GM23338 (cell line): ENCODE results near the gene HTR2A. TPM values are rescaled to one million over a fixed set of nuclear protein-coding genes. Genes with fewer than 3 reads are reported as not detected.

Source experiments
- ATAC-seq: fragments of 200-7000 bp; cut with Tn5 transposase; 3 replicates; pipeline ENCODE4 v1.9.1; 2020
- DNase-seq: peaks from one replicate; pipeline ENCODE4 v3.0.0-alpha.2; 2015; ENCODE audit warnings: low spot score
- H2AFZ ChIP-seq: fragments of 200-600 bp; sonication (generic); 2 replicates; pipeline ENCODE4 v1.8.0; 2016; ENCODE audit warnings: antibody characterized with exemption, mild to moderate bottlenecking, moderate library complexity
- H3F3A ChIP-seq: fragments of 200-600 bp; sonication (generic); replicated peaks from 2 replicates; pipeline ENCODE4 v1.8.0; 2017; ENCODE audit warnings: antibody characterized with exemption, mixed run types, low read depth
- H3K27ac ChIP-seq: fragments of 200-600 bp; sonication (generic); 2 replicates; pipeline ENCODE4 v1.6.1; 2016; ENCODE audit warnings: low read depth
- H3K27me3 ChIP-seq: fragments of 200-600 bp; sonication (generic); 2 replicates; pipeline ENCODE4 v1.8.0; 2016; ENCODE audit warnings: mild to moderate bottlenecking, mixed run types, moderate library complexity; ENCODE audit not compliant: insufficient read depth
- H3K36me3 ChIP-seq: fragments of 200-600 bp; sonication (generic); 2 replicates; pipeline ENCODE4 v1.8.0; 2016; ENCODE audit warnings: mild to moderate bottlenecking; ENCODE audit not compliant: insufficient read depth
- H3K4me1 ChIP-seq: fragments of 200-600 bp; sonication (generic); 2 replicates; pipeline ENCODE4 v1.8.0; 2016; ENCODE audit warnings: mild to moderate bottlenecking, moderate library complexity; ENCODE audit not compliant: insufficient read depth
- H3K4me2 ChIP-seq: fragments of 200-600 bp; sonication (generic); 2 replicates; pipeline ENCODE4 v1.7.1; 2017; ENCODE audit warnings: mixed run types
- H3K4me3 ChIP-seq: fragments of 200-600 bp; sonication (generic); 2 replicates; pipeline ENCODE4 v1.6.1; 2016; ENCODE audit warnings: mixed run types
- H3K79me2 ChIP-seq: fragments of 200-600 bp; sonication (generic); replicated peaks from 2 replicates; pipeline ENCODE4 v1.8.0; 2017; ENCODE audit warnings: mild to moderate bottlenecking; ENCODE audit not compliant: insufficient read depth
- H3K9me2 ChIP-seq: fragments of 200-600 bp; sonication (generic); 2 replicates; pipeline ENCODE4 v1.8.0; 2017; ENCODE audit not compliant: insufficient read depth
- H4K20me1 ChIP-seq: fragments of 200-600 bp; sonication (generic); replicated peaks from 2 replicates; pipeline ENCODE4 v1.8.0; 2017; ENCODE audit warnings: mild to moderate bottlenecking; ENCODE audit not compliant: insufficient read depth
- H3K27ac Mint-ChIP-seq: 2 replicates; pipeline ENCODE4 v1.8.0; 2020; ENCODE audit warnings: inconsistent platforms, mild to moderate bottlenecking, moderate library complexity, mixed read lengths
- H3K27me3 Mint-ChIP-seq: 3 replicates; pipeline ENCODE4 v1.8.0; 2022; ENCODE audit warnings: low read depth, mild to moderate bottlenecking, moderate library complexity, mixed read lengths, inconsistent platforms; ENCODE audit not compliant: insufficient read depth, poor library complexity
- H3K36me3 Mint-ChIP-seq: 3 replicates; pipeline ENCODE4 v1.8.0; 2021; ENCODE audit warnings: low read depth, mild to moderate bottlenecking, inconsistent platforms, moderate library complexity, mixed read lengths
- H3K4me1 Mint-ChIP-seq: 3 replicates; pipeline ENCODE4 v1.8.0; 2020; ENCODE audit warnings: mild to moderate bottlenecking, inconsistent platforms, mixed read lengths
- H3K4me3 Mint-ChIP-seq: 3 replicates; pipeline ENCODE4 v1.8.0; 2021; ENCODE audit warnings: moderate library complexity, mild to moderate bottlenecking, inconsistent platforms, mixed read lengths
- H3K9me3 Mint-ChIP-seq: 3 replicates; pipeline ENCODE4 v1.8.0; 2020; ENCODE audit warnings: moderate library complexity, mild to moderate bottlenecking, inconsistent platforms, mixed read lengths
- CREB1 ChIP-seq: fragments of 250-450 bp; sonication (Bioruptor Pico); IDR thresholded peaks from 2 replicates; pipeline ENCODE4 v1.5.0; 2020; ENCODE audit warnings: low read depth, mild to moderate bottlenecking, moderate library complexity
- CTCF ChIP-seq, 2 experiments: fragments of 200-600 bp in 1 of 2; sonication (generic) in 1 of 2; conservative IDR thresholded peaks; 2 replicates each; pipeline versions ENCODE4 v1.5.1 to v1.6.1; 2016 to 2017; ENCODE audit warnings: antibody characterized with exemption in 2 of 2, low read depth in 2 of 2, mild to moderate bottlenecking in 2 of 2, moderate library complexity in 1 of 2
- ETS1 ChIP-seq: IDR thresholded peaks from 2 replicates; pipeline ENCODE4 v1.6.1; 2016; ENCODE audit warnings: antibody characterized with exemption
- EZH2 ChIP-seq: fragments of 200-600 bp; sonication (generic); IDR thresholded peaks from one replicate; pipeline ENCODE4 v1.8.0; 2017; ENCODE audit warnings: antibody characterized with exemption, mild to moderate bottlenecking, low read depth; ENCODE audit not compliant: unreplicated experiment
- EZH2phosphoT487 ChIP-seq: fragments of 200-600 bp; sonication (generic); IDR thresholded peaks from one replicate; pipeline ENCODE4 v1.8.1; 2018; ENCODE audit warnings: antibody characterized with exemption; ENCODE audit not compliant: unreplicated experiment
- JUNB ChIP-seq: IDR thresholded peaks from one replicate; pipeline ENCODE4 v1.6.1; 2016; ENCODE audit warnings: antibody characterized with exemption; ENCODE audit not compliant: unreplicated experiment
- NANOG ChIP-seq: IDR thresholded peaks from 2 replicates; pipeline ENCODE4 v1.6.1; 2016; ENCODE audit warnings: antibody characterized with exemption, borderline replicate concordance
- POLR2AphosphoS5 ChIP-seq: IDR thresholded peaks from 2 replicates; pipeline ENCODE4 v1.6.1; 2016; ENCODE audit warnings: antibody characterized with exemption, low read depth
- REST ChIP-seq: IDR thresholded peaks from one replicate; pipeline ENCODE4 v1.6.1; 2018; ENCODE audit warnings: antibody characterized with exemption; ENCODE audit not compliant: unreplicated experiment
- STAT1 ChIP-seq: IDR thresholded peaks from one replicate; pipeline ENCODE4 v1.6.1; 2016; ENCODE audit warnings: antibody characterized with exemption; ENCODE audit not compliant: unreplicated experiment
- ZNF114 ChIP-seq: fragments of 250-450 bp; sonication (Bioruptor Pico); IDR thresholded peaks from 2 replicates; pipeline ENCODE4 v1.5.0; 2020; ENCODE audit warnings: mild to moderate bottlenecking, moderate library complexity
- ZNF331 ChIP-seq: fragments of 250-450 bp; sonication (Bioruptor Pico); IDR thresholded peaks from 2 replicates; pipeline ENCODE4 v1.5.0; 2020; ENCODE audit warnings: low read depth, mild to moderate bottlenecking, moderate library complexity
- ZNF462 ChIP-seq: fragments of 250-450 bp; sonication (Bioruptor Pico); IDR thresholded peaks from 2 replicates; pipeline ENCODE4 v1.5.0; 2020; ENCODE audit warnings: mild to moderate bottlenecking, moderate library complexity
- polyA plus RNA-seq: library from polyadenylated mRNA; unstranded; fragments of >200 nt; fragmentation: Nextera tagmentation; extraction: Ambion mirVana; gene quantifications from 2 replicates; pipeline ENCODE4 v1.2.1, GENCODE V29; 2016
- total RNA-seq: library from RNA; depleted of rRNA; stranded (reverse); fragments of >200 nt; shearing (Covaris generic); gene quantifications from 2 replicates; pipeline ENCODE4 v1.2.3, GENCODE V29; 2014

Gene HTR2A
- total and polyA plus RNA-seq, 2 experiments from 2014 or later: not detected

- Histone ChIP-seq H3K36me3 (0 out of 2 replicates have a peak, but pooled peaks cover 2% of the 10 kb centered on the region), H3K9me2 (peaks cover 26% of the 10 kb centered on the region; the same call in 1 of the 2 replicates), H3F3A (no peaks in the 10 kb centered on the region), H3K4me1 (no peaks in the 10 kb centered on the region), H3K4me2 (no peak overlapping the region), H3K27me3 (no peaks in the 10 kb centered on the region), H3K4me3 (no peak overlapping the region), H4K20me1 (no peaks in the 10 kb centered on the region), H2AFZ (peak overlapping the region; percentile 19; the same call in 1 of the 2 replicates), H3K27ac (no peak overlapping the region), H3K79me2 (no peaks in the 10 kb centered on the region)
- ATAC-seq (no peak), DNase-seq (no peak)
- H3K4me3 Mint-ChIP-seq: no peak overlapping the region
- peaks cover 5% of the 10 kb centered on the region; the same call in 2 of the 3 replicates for H3K36me3 Mint-ChIP-seq
- TF ChIP-seq STAT1 (no peak), EZH2 (no peak), CTCF (conservative IDR thresholded peaks at IDR 0.05; ENCODE audit: low read depth in 2 of 2) (no peak), ZNF331 (no peak), JUNB (no peak), REST (no peak), CREB1 (CRISPR knock-in tag) (no peak), ZNF462 (CRISPR knock-in tag) (no peak), ETS1 (no peak), POLR2AphosphoS5 (no peak), EZH2phosphoT487 (no peak), NANOG (no peak), ZNF114 (no peak)
- no peak overlapping the region for H3K27ac Mint-ChIP-seq
- no peaks in the 10 kb centered on the region for H3K27me3 Mint-ChIP-seq
- no peaks in the 10 kb centered on the region for H3K4me1 Mint-ChIP-seq
- H3K9me3 Mint-ChIP-seq: peaks cover 8% of the 10 kb centered on the region; the same call in 2 of the 3 replicates
Measured at GRCh38 chr13:46926916-46927590, 30.2 kb upstream of the HTR2A start.
